IPS-20b (cell line): ENCODE data around the gene TRIM46.
"Not testable (repeated sequence)": the region's sequence is repeated elsewhere in the genome, so short reads cannot be mapped to it uniquely, and the experiment has no call there.

Source experiments
- H3K27ac ChIP-seq: one replicate; pipeline ENCODE4 v1.5.1; 2013; ENCODE audit warnings: low read length
- H3K27me3 ChIP-seq: 2 replicates; pipeline ENCODE4 v1.6.1; 2013; ENCODE audit warnings: mild to moderate bottlenecking, low read length, inconsistent platforms; ENCODE audit not compliant: insufficient read depth
- H3K36me3 ChIP-seq: 2 replicates; pipeline ENCODE4 v1.6.1; 2013; ENCODE audit warnings: low read depth, mild to moderate bottlenecking, inconsistent platforms, low read length, moderate library complexity; ENCODE audit not compliant: insufficient read depth
- H3K4me1 ChIP-seq: 2 replicates; pipeline ENCODE4 v1.6.1; 2013; ENCODE audit warnings: mild to moderate bottlenecking, control low read depth, inconsistent platforms, low read length, moderate library complexity; ENCODE audit not compliant: insufficient read depth
- H3K4me3 ChIP-seq: 2 replicates; pipeline ENCODE4 v1.5.1; 2013; ENCODE audit warnings: mild to moderate bottlenecking, low read length, inconsistent platforms
- H3K9ac ChIP-seq: 2 replicates; pipeline ENCODE4 v1.6.1; 2013; ENCODE audit warnings: low read depth, mild to moderate bottlenecking, inconsistent platforms, low read length, moderate library complexity
- H3K9me3 ChIP-seq: 2 replicates; pipeline ENCODE4 v1.6.1; 2013; ENCODE audit warnings: mild to moderate bottlenecking, low read depth, low read length, inconsistent platforms; ENCODE audit not compliant: insufficient read depth

Gene TRIM46

GRCh38 chr1:155205969-155206593 lies 32.4 kb downstream of the TRIM46 start:
- Histone ChIP-seq H3K9me3 (no peaks in the 10 kb centered on the region), H3K27ac (no peak overlapping the region), H3K4me3 (no peak overlapping the region), H3K9ac (no peak overlapping the region), H3K36me3 (peaks cover 35% of the 10 kb centered on the region), H3K4me1 (peaks cover 16% of the 10 kb centered on the region; the same call in 1 of the 2 replicates), H3K27me3 (no peaks in the 10 kb centered on the region; the same call in 1 of the 2 replicates)

GRCh38 chr1:155206891-155207805 lies 33.5 kb downstream of the TRIM46 start:
- no peaks in the 10 kb centered on the region for H3K9me3 ChIP-seq
- H3K4me1 ChIP-seq = peaks cover 16% of the 10 kb centered on the region; the same call in 1 of the 2 replicates
- peaks cover 24% of the 10 kb centered on the region for H3K36me3 ChIP-seq
- peak overlapping the region; percentile 96 for H3K9ac ChIP-seq
- H3K4me3 ChIP-seq = peak overlapping the region; percentile 97
- no peaks in the 10 kb centered on the region; the same call in 1 of the 2 replicates for H3K27me3 ChIP-seq
- H3K27ac ChIP-seq = no peak overlapping the region

- Histone ChIP-seq H3K4me3 (peak within 1 kb of the TSS; percentile 97), H3K9ac (peak within 1 kb of the TSS; percentile 96)
Measured at GRCh38 chr1:155207806-155208540, 34.3 kb downstream of the TRIM46 start, which contains the start of gene THBS3. THBS3 (minus strand) TSS chr1:155207897; CDS start chr1:155207876, 21 bp downstream.

GRCh38 chr1:155208541-155209311 lies 35.1 kb downstream of the TRIM46 start, which contains the start of gene MTX1:
MTX1 (plus strand) TSS chr1:155208695; CDS start chr1:155208805, 110 bp downstream.
- Histone ChIP-seq H3K4me1 (peaks cover 16% of the 10 kb centered on the region; the same call in 1 of the 2 replicates), H3K4me3 (peak within 1 kb of the TSS; percentile 97), H3K9ac (peak within 1 kb of the TSS; percentile 96), H3K27me3 (no peaks in the 10 kb centered on the region; the same call in 1 of the 2 replicates), H3K36me3 (peaks cover 10% of the 10 kb centered on the region; the same call in 1 of the 2 replicates), H3K9me3 (no peaks in the 10 kb centered on the region), H3K27ac (peak within 1 kb of the TSS; percentile 69)

More at GRCh38 chr1:155207806-155208540, 34.3 kb downstream of the TRIM46 start, which contains the start of gene THBS3:
- H3K4me1 ChIP-seq = peaks cover 16% of the 10 kb centered on the region; the same call in 1 of the 2 replicates
- no peaks in the 10 kb centered on the region for H3K9me3 ChIP-seq
- peaks cover 16% of the 10 kb centered on the region for H3K36me3 ChIP-seq
- H3K27ac ChIP-seq = peak within 1 kb of the TSS; percentile 69
- no peaks in the 10 kb centered on the region; the same call in 1 of the 2 replicates for H3K27me3 ChIP-seq

GRCh38 chr1:155209312-155209721 lies 35.7 kb downstream of the TRIM46 start:
- Histone ChIP-seq H3K9me3 (no peaks in the 10 kb centered on the region), H3K4me3 (peak overlapping the region; percentile 97), H3K4me1 (peaks cover 16% of the 10 kb centered on the region; the same call in 1 of the 2 replicates), H3K36me3 (peaks cover 5% of the 10 kb centered on the region; the same call in 1 of the 2 replicates), H3K27ac (peak overlapping the region; percentile 69), H3K27me3 (no peaks in the 10 kb centered on the region; the same call in 1 of the 2 replicates), H3K9ac (peak overlapping the region; percentile 96)

- no peak overlapping the region for H3K4me3 ChIP-seq
- H3K27me3 ChIP-seq = no peaks in the 10 kb centered on the region; the same call in 1 of the 2 replicates
- H3K4me1 ChIP-seq = peaks cover 16% of the 10 kb centered on the region; the same call in 1 of the 2 replicates
- no peak overlapping the region for H3K27ac ChIP-seq
- H3K36me3 ChIP-seq = no peaks in the 10 kb centered on the region
- H3K9ac ChIP-seq = no peak overlapping the region
- H3K9me3 ChIP-seq = no peaks in the 10 kb centered on the region
Measured at GRCh38 chr1:155210314-155211104, 36.9 kb downstream of the TRIM46 start.

- H3K27me3 ChIP-seq, H3K27ac ChIP-seq, H3K9me3 ChIP-seq, H3K4me3 ChIP-seq, H3K9ac ChIP-seq, H3K36me3 ChIP-seq: not testable (repeated sequence)
- H3K4me1 ChIP-seq = peaks cover 16% of the 10 kb centered on the region; the same call in 1 of the 2 replicates
Measured at GRCh38 chr1:155211381-155212050, 37.9 kb downstream of the TRIM46 start.

- H3K4me3 ChIP-seq, H3K36me3 ChIP-seq, H3K27ac ChIP-seq, H3K27me3 ChIP-seq, H3K9ac ChIP-seq, H3K9me3 ChIP-seq: not testable (repeated sequence)
- H3K4me1 ChIP-seq = peaks cover 14% of the 10 kb centered on the region; the same call in 1 of the 2 replicates
Measured at GRCh38 chr1:155212051-155212440, 38.4 kb downstream of the TRIM46 start.

- H3K27ac ChIP-seq, H3K4me3 ChIP-seq, H3K36me3 ChIP-seq, H3K9me3 ChIP-seq, H3K4me1 ChIP-seq, H3K27me3 ChIP-seq, H3K9ac ChIP-seq: not testable (repeated sequence)
Measured at GRCh38 chr1:155214702-155215101, 41.1 kb downstream of the TRIM46 start.
